Testis (tissue), 3 donors: ENCODE measurements around the gene ZNF569. TPM values are rescaled to one million over a fixed set of nuclear protein-coding genes. Genes with fewer than 3 reads are reported as not detected.

Experiments
- DNase-seq: peaks from one replicate; pipeline ENCODE4 v3.0.0-alpha.2; 2019
- H3K27ac ChIP-seq, 2 donors: fragments of 200-600 bp; sonication (generic); one replicate each; pipeline ENCODE4 v1.5.1; 2019
- H3K27me3 ChIP-seq: fragments of 200-600 bp; sonication (generic); one replicate; pipeline ENCODE4 v1.5.1; 2019
- H3K36me3 ChIP-seq: fragments of 200-600 bp; sonication (generic); one replicate; pipeline ENCODE4 v1.5.1; 2017; ENCODE audit warnings: low read depth; ENCODE audit errors: missing control alignments
- H3K4me1 ChIP-seq: fragments of 200-600 bp; sonication (generic); one replicate; pipeline ENCODE4 v1.5.1; 2019
- H3K4me3 ChIP-seq, 2 donors: fragments of 200-600 bp; sonication (generic); one replicate each; pipeline ENCODE4 v1.5.1; 2017 to 2019
- H3K9me3 ChIP-seq: fragments of 200-600 bp; sonication (generic); one replicate; pipeline ENCODE4 v1.5.1; 2017
- CTCF ChIP-seq, 3 experiments: fragments of 450-650 bp in 2 of 3; fragments of 200-600 bp in 1 of 3; sonication (generic) in 1 of 3; IDR thresholded peaks; one replicate each; pipeline ENCODE4 v1.5.1; 2016 to 2019; ENCODE audit warnings: antibody characterized with exemption in 3 of 3, mild to moderate bottlenecking in 2 of 3, moderate library complexity in 1 of 3
- POLR2A ChIP-seq: fragments of 450-650 bp; IDR thresholded peaks from one replicate; pipeline ENCODE4 v1.6.1; 2017; ENCODE audit warnings: antibody characterized with exemption, mild to moderate bottlenecking, moderate library complexity
- WGBS, 2 donors: methylation state at CpG; one replicate each; pipeline ENCODE4 v1.1.5; 2018; 5-methylcytosine and 5-hydroxymethylcytosine counted together
- intact Hi-C: fragments of 100-400 bp; cut with DNase I; formaldehyde crosslinking; loops from one replicate; pipeline ENCODE4 v1.15.1; 2023; ENCODE audit warnings: low total_unique reads
- polyA plus RNA-seq: library from polyadenylated mRNA; stranded (reverse); fragments of 350-450 nt; fragmentation: Illumina TruSeq; extraction: RNeasy Lipid Tissue Mini Kit (QIAGEN cat#74804); gene quantifications from one replicate; pipeline ENCODE4 v1.2.3, GENCODE V29; 2014; ENCODE audit warnings: low read depth, low replicate concordance; ENCODE audit not compliant: insufficient read depth
- total RNA-seq, 2 donors: library from RNA; depleted of rRNA; stranded (reverse); fragments of >200 nt; gene quantifications; one replicate each; pipeline ENCODE4 v1.2.3, GENCODE V29; 2016

ZNF569 gene
- total and polyA plus RNA-seq, 3 donors from 2014 or later: 14.4 to 29.9 (median 21.2) TPM

DNA sequence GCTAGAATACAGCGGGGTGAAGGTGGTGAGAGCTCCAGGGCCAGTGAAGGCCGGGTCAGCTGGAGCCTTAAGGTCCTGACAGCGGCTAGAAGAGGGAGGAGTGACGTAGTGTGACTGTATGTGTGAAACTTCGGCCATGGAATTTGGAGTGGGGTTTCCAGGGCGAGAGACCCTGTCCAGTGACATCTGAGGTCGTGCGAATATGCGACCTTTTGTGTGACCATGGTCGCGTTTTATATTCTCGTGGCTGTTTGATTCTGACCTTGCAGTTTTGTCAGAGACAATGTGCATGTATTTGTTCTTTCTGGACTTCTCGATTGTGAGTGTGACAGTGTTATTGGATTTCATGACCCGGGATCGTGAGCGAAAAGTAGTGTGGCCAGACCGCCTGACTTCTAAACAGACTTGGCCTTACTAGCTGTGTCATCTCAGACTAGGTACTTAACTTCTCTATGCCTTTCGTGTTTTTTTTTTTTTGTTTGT, 405 bp upstream of the ZNF569 start:
- WGBS, 2 donors: 30 to 35% methylated on average over 18 of the region's 18 CpGs
- H3K4me3 ChIP-seq: peak overlapping the region; percentile 70 to 92
- no peaks in the 10 kb centered on the region for H3K27me3 ChIP-seq
- intact Hi-C loops: no loop called here
- H3K36me3 ChIP-seq: no peaks in the 10 kb centered on the region
- peak overlapping the region; percentile 82 to 85 for H3K27ac ChIP-seq
- H3K9me3 ChIP-seq: no peaks in the 10 kb centered on the region
- no peak for DNase-seq
- peaks cover 7% of the 10 kb centered on the region for H3K4me1 ChIP-seq
- TF ChIP-seq POLR2A (no peak), CTCF (IDR thresholded peaks at IDR 0.05) (no peak)

DNA sequence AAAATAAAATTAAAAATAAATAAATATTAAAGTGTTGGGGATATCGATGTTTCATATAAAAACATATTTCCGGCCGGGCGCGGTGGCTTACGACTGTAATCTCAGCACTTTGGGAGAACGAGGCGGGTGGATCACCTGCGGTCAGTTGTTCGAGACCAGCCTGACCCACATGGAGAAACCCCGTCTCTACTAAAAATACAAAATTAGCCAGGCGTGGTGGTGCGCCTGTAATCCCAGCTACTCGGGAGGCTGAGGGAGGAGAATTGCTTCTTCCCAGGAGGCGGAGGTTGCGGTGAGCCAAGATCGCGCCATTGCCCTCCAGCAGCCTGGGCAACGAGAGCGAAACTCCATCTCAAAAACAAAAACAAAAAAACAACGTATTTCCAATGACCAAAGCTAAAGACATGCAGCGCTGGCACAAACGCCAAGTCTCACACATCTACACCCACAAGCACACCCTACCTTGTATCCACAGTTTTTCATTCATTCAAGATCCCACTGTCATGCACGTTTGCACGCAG, 907 bp downstream of the ZNF569 start:
- Histone ChIP-seq H3K4me1 (peaks cover 7% of the 10 kb centered on the region), H3K9me3 (no peaks in the 10 kb centered on the region), H3K27me3 (no peaks in the 10 kb centered on the region), H3K4me3 (peak overlapping the region; percentile 70 to 92), H3K27ac (peak overlapping the region; percentile 82 to 85), H3K36me3 (no peaks in the 10 kb centered on the region)
- intact Hi-C loops: no loop called here
- DNase-seq: no peak
- TF ChIP-seq POLR2A (no peak), CTCF (IDR thresholded peaks at IDR 0.05) (no peak)
- WGBS, 2 donors: 20 to 33% methylated on average over 25 of the region's 25 CpGs

- no peak for TF ChIP-seq POLR2A
- TF ChIP-seq CTCF (IDR thresholded peaks at IDR 0.05): no peak
- 96% methylated on average over 4 of the region's 4 CpGs for WGBS, 2 donors
- H3K27me3 ChIP-seq: no peaks in the 10 kb centered on the region
- H3K4me3 ChIP-seq: no peak overlapping the region
- no peak for DNase-seq
- no peaks in the 10 kb centered on the region for H3K9me3 ChIP-seq
- intact Hi-C loops: no loop called here
- H3K27ac ChIP-seq: no peak overlapping the region
- no peaks in the 10 kb centered on the region for H3K36me3 ChIP-seq
- no peaks in the 10 kb centered on the region for H3K4me1 ChIP-seq
Measured at GRCh38 chr19:37452500-37453245, 14.6 kb downstream of the ZNF569 start.

DNA sequence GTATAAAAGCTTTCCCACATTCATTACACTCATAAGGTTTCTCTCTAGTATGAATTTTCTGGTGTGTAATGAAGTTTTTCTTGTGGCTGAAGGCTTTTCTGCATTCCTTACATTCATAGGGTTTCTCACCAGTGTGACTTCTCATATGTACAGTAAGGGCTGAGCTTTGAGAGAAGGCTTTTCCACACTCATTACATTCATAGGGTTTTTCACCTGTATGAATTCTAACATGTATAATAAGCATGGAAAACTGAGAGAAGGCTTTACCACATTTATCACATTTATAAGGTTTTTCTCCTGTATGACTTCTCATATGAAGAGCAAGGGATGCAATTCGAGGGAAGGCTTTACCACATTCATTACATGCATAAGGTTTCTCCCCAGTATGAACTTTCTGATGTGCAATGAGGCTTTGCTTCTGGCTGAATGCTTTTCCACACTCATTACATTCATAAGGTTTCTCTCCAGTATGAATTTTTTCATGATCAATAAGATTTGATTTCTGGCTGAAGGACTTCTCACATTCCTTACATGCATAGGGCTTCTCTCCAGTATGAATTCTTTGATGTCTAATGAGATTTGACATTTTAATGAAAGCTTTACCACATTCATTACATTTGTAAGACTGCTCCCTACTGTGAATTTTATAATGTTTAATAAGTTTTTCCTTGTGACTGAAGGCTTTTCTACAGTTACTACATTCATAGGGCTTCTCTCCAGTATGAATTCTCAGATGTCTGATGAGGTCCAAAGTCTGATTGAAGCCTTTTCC, 53.7 kb downstream of the ZNF569 start:
- no peak overlapping the region for H3K4me3 ChIP-seq
- TF ChIP-seq POLR2A (no peak), CTCF (IDR thresholded peaks at IDR 0.05) (no peak)
- WGBS, 2 donors: 96 to 97% methylated on average over 1 of the region's 1 CpG
- H3K9me3 ChIP-seq: no peaks in the 10 kb centered on the region
- H3K36me3 ChIP-seq: peaks cover 5% of the 10 kb centered on the region
- intact Hi-C loops: no loop called here
- H3K27me3 ChIP-seq: no peaks in the 10 kb centered on the region
- no peaks in the 10 kb centered on the region for H3K4me1 ChIP-seq
- H3K27ac ChIP-seq: no peak overlapping the region
- DNase-seq: no peak
